KOPT-K1 (cell line): ENCODE results near the gene LRRC4B.

ENCODE experiments used
- H3K27ac ChIP-seq: fragments of 200-600 bp; sonication (generic); 2 replicates; pipeline ENCODE4 v1.5.1; 2016; ENCODE audit warnings: antibody characterized with exemption, mild to moderate bottlenecking, low read depth, low read length; ENCODE audit not compliant: poor library complexity, severe bottlenecking
- H3K36me3 ChIP-seq: fragments of 200-600 bp; sonication (generic); 2 replicates; pipeline ENCODE4 v1.5.1; 2017; ENCODE audit warnings: antibody characterized with exemption, mild to moderate bottlenecking, low read length, moderate library complexity; ENCODE audit not compliant: insufficient read depth
- H3K9me3 ChIP-seq: fragments of 200-600 bp; sonication (generic); 2 replicates; pipeline ENCODE4 v1.5.1; 2017; ENCODE audit warnings: antibody characterized with exemption, low read length, mild to moderate bottlenecking; ENCODE audit not compliant: insufficient read depth, poor library complexity, severe bottlenecking

The LRRC4B gene

GRCh38 chr19:50468818-50469217 is 99.4 kb downstream of the LRRC4B start:
- Histone ChIP-seq H3K36me3 (no peaks in the 10 kb centered on the region), H3K27ac (no peak overlapping the region), H3K9me3 (no peaks in the 10 kb centered on the region)

- no peaks in the 10 kb centered on the region for H3K36me3 ChIP-seq
- H3K27ac ChIP-seq, result no peak overlapping the region
- H3K9me3 ChIP-seq, result no peaks in the 10 kb centered on the region
Measured at GRCh38 chr19:50467566-50467965, 100.7 kb downstream of the LRRC4B start.
